ENCODE measurements around the gene E2F8.

DNA sequence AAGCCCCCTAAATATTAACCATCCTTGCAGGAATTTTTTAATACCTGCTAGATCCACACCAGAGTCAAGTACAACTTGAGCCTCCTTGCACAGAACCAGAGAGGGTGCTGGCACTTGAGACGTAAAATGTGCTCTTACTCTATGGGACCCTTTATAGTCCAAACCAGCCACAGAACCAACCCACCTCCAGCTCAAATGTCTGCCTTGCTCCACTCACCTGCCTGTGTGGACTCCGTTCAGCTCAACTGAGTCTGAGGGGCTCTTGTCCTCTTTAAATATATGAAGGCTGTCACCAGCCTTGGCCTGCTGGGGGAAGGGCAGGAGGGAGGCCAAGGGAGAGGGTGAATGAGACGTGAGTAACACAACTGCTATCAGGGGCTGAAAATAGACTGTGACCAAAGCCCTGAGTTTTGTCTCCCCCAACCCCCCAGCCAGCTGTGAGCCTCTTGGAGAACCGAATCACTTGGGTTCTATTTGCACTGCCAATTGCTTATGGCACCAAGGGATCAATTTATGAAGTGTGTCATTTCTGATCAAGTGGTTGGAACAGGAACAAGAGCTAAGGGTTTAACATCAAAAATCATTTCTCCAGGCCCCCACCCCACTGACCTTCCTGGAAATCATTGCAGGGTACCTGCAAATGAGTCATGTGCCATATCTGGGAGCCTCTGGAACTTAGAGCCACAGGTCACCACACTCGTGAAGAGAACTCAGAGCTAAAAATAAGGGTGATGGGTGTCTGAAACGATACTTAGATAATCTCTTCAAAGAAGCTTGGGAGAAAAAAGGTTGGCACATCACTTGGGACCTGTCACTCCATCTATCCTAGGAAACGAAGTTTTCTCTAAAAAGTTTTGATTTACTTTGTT lies 38.8 kb downstream of the E2F8 start, which contains the start of gene CSRP3:
- TF ChIP-seq, protein P1, sequence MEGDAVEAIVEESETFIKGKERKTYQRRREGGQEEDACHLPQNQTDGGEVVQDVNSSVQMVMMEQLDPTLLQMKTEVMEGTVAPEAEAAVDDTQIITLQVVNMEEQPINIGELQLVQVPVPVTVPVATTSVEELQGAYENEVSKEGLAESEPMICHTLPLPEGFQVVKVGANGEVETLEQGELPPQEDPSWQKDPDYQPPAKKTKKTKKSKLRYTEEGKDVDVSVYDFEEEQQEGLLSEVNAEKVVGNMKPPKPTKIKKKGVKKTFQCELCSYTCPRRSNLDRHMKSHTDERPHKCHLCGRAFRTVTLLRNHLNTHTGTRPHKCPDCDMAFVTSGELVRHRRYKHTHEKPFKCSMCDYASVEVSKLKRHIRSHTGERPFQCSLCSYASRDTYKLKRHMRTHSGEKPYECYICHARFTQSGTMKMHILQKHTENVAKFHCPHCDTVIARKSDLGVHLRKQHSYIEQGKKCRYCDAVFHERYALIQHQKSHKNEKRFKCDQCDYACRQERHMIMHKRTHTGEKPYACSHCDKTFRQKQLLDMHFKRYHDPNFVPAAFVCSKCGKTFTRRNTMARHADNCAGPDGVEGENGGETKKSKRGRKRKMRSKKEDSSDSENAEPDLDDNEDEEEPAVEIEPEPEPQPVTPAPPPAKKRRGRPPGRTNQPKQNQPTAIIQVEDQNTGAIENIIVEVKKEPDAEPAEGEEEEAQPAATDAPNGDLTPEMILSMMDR (IDR thresholded peaks at IDR 0.05) = no peak
- TF ChIP-seq EZH2 (IDR thresholded peaks at IDR 0.05; ENCODE audit: borderline replicate concordance, insufficient read depth, low read depth, low read length, poor library complexity, severe bottlenecking) = no peak

Data from B cell (primary cell).